GM10847 (cell line): ENCODE measurements around the gene PRAME.

Experiments
- POLR2A ChIP-seq: IDR thresholded peaks from 2 replicates; pipeline ENCODE4 v1.6.1; 2011; ENCODE audit not compliant: insufficient read length; ENCODE audit errors: extremely low read depth

PRAME gene

DNA sequence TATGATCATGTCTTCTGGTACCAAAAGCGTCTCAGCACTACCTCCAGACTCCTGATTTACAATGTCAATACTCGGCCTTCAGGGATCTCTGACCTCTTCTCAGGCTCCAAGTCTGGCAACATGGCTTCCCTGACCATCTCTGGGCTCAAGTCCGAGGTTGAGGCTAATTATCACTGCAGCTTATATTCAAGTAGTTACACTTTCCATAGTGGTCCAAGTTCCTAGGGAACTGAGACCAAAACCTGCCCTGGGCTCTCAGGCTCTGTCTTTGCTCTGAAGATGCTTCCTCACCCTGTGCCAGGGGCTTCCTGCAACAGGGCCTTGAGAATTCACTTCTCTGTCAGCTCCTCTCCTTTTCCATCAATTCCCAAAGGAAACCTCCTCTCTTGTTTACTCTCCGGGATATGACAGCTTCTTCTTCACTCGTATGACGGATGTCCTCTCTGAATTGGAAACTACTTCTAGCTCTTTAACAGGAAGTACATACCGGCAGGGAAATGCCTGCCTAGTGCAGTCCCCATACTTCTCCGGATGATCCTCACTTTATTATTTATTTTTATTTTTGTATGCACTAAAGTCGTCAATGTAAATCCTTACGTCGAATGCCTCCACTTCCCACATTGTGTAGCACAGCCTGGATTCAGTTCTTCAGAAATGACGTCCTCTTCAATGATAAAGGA, 29.6 kb upstream of the PRAME start:
- TF ChIP-seq POLR2A = no peak

DNA sequence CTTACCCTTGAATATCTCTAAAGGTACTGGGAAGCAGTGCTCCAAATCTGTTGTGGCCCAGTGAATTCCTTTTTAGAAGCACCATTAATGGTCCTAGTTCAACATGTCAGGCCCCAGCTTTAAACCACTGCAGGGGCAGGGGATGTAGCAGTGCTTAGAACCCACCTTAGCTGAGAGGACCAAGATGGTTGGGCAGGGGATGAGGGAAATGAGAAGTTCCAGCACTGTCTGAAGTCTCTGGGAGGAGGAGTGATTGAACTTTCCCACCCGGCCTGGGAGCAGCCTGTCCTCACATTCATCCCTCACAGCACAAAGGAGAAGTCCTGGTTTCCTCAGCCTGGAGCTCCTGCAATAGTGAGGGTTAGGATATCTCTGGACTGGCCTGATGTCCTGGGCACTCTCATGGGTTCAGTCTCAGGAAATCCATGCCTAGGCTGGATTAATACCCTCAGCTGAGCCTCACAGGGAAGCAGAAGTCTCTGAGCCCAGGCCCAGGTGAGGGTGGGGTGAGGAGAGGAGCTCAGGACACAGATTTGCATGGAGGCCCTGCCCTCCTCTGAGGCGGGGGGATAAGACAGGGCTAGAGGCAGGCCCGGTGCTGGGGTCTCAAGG, 28.6 kb upstream of the PRAME start:
- TF ChIP-seq POLR2A = no peak

DNA sequence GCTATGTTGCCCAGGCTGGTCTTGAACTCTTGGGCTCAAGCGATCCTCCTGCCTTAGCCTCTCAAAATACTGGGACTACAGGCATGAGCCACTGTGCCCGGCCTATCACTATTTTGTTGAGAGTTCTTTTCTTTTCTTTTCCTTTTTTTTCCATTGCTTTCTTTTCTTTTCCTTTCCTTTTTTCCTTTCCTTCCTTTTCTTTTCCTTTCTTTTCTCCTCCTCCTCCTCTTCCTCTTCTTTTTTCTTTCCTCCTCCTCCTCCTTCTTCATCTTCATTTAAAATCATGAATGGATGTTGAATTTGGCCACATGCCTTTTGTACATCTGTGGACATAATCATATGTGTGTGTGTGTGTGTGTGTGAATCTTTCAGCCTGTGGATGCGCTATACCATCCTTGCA, 25.7 kb upstream of the PRAME start:
- no peak for TF ChIP-seq POLR2A

DNA sequence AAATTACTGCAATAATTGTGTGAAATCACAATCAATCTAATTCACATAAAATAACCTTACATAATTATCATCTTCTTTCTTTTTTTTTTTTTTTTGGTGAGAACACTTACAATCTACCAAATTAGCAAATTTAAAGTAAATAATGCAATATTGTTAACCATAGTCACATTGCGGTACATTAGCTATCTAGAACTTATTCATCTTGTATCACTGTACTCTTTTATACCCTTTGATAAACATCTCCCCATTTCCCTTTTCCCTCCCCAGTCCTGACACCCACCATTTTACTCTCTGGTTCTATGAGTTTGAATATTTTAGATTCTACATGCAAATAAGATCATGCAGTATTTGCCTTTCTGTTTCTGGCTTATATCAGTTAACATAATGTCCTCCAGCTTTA, 24.0 kb upstream of the PRAME start:
- TF ChIP-seq POLR2A = no peak

DNA sequence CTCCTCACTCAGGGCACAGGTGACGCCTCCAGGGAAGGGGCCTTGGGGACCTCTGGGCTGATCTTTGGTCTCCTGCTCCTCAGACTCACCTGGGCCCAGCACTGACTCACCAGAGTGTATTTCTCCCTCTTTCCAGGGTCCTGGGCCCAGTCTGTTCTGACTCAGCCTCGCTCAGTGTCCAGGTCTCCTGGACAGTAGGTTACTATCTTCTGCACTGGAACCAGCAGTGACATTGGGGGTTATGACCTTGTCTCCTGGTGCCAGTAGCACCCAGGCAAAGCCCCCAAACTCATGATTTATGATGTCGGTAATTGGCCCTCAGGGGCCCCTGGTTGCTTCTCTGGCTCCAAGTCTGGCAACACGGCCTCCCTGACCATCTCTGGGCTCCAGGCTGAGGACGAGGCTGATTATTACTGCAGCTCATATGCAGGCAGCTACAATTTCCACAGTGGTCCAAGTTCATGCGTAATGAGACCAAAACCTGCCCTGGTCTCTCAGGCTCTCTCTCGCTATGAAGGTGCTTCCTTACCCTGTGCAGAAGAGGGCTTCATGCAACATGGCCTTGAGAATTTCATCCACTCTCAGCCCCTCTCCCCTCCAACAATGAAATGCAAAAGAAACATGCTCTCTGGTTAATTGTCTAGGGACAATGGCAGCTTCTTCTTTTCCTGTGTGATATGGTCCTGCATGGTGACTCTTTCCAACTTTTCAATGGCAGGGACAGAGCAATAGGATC, 21.0 kb upstream of the PRAME start:
- TF ChIP-seq POLR2A = no peak

DNA sequence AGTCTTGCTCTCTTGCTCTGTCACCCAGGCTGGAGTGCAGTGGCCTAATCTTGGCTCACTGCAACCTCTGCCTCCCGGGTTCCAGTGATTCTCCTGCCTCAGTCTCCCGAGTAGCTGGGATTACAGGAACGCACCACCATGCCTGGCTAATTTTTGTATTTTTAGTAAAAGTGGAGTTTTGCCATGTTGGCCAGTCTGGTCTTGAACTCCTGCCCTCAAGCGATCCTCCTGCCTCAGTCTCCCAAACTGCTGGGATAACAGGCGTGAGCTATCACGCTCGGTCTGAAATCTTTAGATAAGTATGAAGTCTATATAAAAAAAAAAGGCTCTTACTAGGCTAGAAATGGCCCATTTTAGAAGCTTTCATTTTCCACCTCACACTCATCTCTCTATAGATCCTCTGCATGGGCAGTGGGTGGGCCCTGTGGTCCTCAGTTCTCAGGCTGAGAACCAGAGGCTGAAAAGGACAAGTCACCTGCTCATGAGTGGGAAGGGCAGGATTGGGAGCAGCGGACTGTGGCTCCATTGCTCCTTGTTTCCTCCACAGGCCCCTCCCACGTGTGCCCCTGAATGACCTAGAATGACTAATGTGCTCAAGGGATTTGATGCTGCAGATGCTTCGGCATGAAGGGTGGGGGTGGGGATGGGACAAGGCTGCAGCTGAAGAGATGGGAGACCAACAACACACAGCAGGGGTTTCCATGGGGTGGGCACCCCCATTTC, 19.8 kb upstream of the PRAME start:
- no peak for TF ChIP-seq POLR2A

DNA sequence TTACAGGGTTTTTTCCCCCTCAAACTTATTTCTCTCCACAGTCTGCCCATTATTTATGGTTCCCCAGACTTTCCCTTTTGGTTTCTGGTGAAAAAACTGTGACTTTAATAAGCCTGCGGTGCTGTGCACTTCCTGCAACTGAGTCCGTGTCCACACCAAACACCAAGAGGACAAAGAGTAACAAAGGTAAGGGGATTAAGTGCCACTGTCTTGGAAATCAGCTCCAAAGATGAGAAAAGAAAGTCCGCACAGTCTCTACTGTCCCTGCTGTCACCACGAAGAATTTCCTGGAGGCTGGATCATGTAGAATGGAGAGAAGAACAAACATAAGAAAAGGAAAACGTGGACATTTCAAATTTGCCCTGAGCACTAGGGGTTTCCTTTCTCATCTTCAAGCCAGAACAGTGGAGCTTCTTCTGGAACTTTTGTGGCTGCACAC, 17.9 kb upstream of the PRAME start:
- no peak for TF ChIP-seq POLR2A

DNA sequence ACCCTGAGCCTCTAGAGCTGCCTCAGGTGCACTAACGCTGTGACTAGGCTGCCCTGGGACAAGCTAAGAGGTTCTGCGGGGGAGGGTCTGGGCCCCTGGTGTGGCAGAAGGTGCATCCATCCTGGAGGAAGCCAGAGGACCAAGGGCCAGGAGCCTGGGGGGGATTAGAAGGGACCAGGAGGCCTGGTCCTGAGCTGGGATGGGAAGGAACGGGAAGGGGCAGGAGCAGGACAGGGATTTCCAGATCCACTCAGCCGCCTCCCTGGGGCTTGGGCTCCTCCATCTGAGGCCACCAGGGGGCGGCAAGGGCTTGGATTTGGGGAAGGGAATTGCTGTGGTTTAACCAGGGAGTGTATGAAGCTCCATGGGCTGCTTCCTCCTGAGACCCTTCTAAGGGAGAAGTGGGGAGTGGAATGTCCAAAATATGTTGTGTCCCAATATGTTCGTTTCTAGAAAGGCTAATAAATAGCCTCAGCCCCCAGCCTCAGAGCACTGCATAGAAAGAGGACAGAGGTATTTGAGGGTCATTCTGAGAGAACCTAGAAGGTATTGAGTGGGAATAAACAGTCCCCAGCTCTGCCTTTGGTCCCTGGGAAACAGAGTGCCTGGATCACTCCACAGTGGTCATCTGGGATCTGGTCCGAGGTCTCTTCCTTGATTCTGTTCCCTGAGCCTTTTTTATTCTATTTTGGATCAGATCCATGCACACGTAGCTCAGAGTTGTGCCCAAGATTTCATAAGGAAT, 17.4 kb upstream of the PRAME start:
- no peak for TF ChIP-seq POLR2A

DNA sequence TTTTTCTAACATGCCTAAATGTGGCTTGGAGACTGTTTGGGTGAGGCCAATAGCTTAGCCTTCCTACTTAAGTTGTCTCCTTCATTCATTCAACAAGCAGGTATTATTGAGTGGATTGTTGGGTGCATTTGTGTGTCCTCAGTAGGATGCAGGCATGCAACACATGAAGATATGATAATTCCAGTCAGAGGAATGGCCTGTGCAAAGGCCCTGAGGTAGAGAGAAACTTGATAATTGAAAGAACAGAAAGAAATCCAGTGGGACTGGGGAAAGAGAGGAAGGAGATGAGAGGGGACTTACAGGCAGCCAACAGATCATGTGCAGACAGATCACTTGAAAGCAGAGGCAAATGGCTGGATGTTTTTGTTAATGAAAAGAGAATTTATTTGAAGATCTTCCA, 15.3 kb upstream of the PRAME start:
- no peak for TF ChIP-seq POLR2A

DNA sequence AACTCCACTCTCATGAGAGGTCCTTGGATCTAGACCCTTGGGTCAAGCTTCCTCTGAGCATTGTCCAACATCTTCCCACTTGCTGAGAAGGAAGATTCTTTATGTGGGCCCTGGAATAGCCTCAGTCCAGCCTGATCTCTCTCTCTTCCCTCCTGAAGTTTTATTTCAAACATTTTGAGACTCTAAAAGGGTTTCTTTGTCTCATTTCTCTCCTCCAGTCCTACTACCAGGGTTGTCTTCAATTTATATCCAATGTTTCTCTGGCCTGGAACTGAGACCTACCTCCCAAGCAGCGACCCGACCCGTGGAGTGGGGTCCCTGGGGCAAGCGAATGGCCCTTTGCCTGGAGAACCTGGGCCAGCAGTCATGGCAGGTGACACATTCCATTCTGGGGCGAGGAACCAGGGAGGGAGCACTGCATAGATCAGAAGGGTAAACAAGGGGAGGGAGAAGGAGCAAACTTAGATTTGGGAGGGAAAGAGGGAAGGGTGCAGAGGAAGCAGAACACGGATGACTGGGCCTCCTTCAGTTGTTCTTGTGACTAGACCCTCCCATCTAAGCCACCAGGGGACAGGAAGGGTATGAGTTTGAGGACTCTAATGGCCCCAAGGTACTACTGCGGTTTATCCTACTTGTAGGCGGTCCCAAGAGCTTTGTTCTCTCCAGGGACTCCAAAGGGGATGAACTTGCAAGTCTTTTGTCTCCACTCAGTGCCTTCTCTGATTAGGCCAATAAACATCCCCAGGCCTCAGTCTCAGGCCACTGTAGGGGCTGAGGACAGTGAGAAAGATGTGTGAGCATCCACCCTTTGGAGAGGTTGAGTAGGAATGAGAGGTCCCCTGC, 14.2 kb upstream of the PRAME start:
- no peak for TF ChIP-seq POLR2A

DNA sequence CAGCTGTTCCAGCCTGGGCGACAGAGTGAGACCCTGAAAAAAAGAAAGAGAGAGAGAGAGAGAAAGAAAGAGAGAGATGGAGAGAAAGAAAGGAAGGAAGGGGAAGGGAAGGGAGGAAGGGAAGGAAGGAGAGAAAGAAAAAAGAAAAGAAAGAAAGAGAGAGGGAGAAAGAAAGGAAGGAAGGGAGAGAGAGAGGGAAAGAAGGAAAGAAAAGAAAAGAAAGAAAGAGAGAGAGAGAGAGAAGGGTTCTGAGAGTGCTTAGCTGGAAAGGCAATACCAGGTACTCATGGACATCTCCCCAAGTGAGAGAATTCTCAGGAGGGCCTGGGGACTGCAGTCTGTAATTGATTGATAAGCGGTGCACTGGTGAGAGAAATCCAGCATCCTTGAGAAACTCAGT, 12.8 kb upstream of the PRAME start:
- no peak for TF ChIP-seq POLR2A

DNA sequence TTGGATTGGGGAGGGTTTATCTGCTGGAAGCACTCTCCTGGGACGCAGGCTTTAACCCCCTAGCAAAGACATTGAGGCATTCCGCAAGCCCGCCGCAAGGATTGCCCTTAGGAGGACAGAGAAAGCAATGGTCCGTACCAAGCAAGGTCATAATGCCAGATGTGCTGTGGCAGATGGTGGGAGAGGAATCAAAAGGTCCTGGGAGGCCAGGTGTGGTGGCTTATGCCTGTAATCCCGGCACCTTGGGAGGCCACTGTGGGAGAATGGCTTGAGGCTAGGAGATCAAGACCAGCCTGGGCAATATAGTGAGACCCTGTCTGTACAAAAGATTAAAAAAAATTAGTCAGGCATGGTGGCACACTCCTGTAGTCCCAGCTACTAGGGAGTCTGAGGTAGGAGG, 12.4 kb upstream of the PRAME start:
- no peak for TF ChIP-seq POLR2A

DNA sequence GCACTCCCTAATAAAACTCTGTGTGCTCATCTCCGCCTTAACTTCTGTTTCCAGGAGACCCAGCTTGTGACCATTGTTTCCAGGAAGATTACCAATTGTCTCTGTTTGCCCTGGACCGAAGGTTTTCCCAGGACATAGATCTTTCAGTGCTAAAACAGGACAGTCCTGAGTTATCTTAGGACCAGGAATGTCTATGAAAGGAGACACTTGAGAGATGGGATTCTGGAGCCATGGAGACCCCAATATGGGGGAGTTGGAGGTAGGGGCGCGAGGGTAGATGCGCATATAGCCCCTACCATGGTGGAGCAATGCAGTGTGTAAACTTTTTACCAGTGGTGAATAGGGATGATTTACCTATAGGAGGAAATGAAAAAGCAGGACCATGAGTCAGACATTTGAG, 10.2 kb upstream of the PRAME start:
- TF ChIP-seq POLR2A = no peak

DNA sequence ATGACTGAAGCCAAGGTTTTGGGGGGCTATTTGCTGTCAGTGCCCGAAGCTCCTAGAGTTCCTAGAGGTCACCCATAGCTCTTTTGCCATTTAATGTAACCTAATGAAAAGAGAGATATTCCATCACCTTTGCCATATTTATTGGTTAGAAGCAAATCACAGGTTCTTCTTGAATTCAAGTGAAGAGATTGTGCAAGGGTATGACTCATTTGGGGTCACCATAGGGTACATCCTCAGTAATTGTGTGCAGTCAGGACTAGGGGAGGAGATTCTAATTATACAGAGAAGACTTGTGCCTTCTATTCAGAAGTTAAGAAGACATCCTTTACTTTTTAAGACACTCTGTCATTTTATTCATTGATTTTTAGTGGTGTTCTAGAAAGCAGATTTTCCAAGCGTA, 6.9 kb upstream of the PRAME start:
- TF ChIP-seq POLR2A = no peak
